SK-N-SH (cell line): ENCODE data around the gene IMPDH2. TPM values are rescaled to one million over a fixed set of nuclear protein-coding genes. Genes with fewer than 3 reads are reported as not detected.

Source experiments
- CTCF ChIA-PET: fragments of 300-600, 350-600 bp; formaldehyde crosslinking; extraction: SDS; loops from one replicate; lab custom pipeline; 2021; lab: Yijun Ruan, JAX
- POLR2A ChIA-PET: fragments of 350-600 bp; sonication (Branson Sonifier 250); formaldehyde crosslinking; extraction: SDS; loops from one replicate; lab custom pipeline; 2020; ENCODE audit warnings: antibody characterized with exemption, inconsistent platforms; lab: Yijun Ruan, JAX
- DNase-seq: peaks from one replicate; pipeline ENCODE4 v3.0.0; 2012
- H2AFZ ChIP-seq: fragments of 200-600 bp; sonication (generic); 2 replicates; pipeline ENCODE4 v1.8.1; 2016; ENCODE audit warnings: antibody characterized with exemption, mild to moderate bottlenecking, low read depth
- H3F3A ChIP-seq: fragments of 200-600 bp; sonication (generic); replicated peaks from 2 replicates; pipeline ENCODE3; 2016; ENCODE audit warnings: antibody characterized with exemption, mild to moderate bottlenecking; ENCODE audit not compliant: insufficient read depth
- H3K27ac ChIP-seq, 2 experiments: fragments of 200-500 bp in 1 of 2; fragments of 200-600 bp in 1 of 2; sonication (Bioruptor generic) in 1 of 2; sonication (generic), shearing (Covaris generic) in 1 of 2; 2 replicates each; pipeline versions ENCODE4 v1.5.1 to v1.6.1; 2014 to 2016; ENCODE audit warnings: low read depth in 2 of 2, inconsistent platforms in 1 of 2, low read length in 1 of 2, mild to moderate bottlenecking in 1 of 2, mixed read lengths in 1 of 2
- H3K27me3 ChIP-seq: fragments of 200-600 bp; sonication (generic), shearing (Covaris generic); 2 replicates; pipeline ENCODE4 v1.6.1; 2016; ENCODE audit warnings: mixed run types; ENCODE audit not compliant: insufficient read depth
- H3K36me3 ChIP-seq, 2 experiments: fragments of 200-500 bp in 1 of 2; fragments of 200-600 bp in 1 of 2; sonication (Bioruptor generic) in 1 of 2; sonication (generic) in 1 of 2; replicated peaks in 1 of 2; 2 replicates each; pipeline versions ENCODE3 to v1.5.1; 2014 to 2016; ENCODE audit warnings: low read length in 1 of 2, mild to moderate bottlenecking in 1 of 2; ENCODE audit not compliant: insufficient read depth in 2 of 2, control insufficient read depth in 1 of 2
- H3K4me1 ChIP-seq, 2 experiments: fragments of 200-500 bp in 1 of 2; fragments of 200-600 bp in 1 of 2; sonication (Bioruptor generic) in 1 of 2; sonication (generic), shearing (Covaris generic) in 1 of 2; 2 replicates each; pipeline versions ENCODE4 v1.5.1 to v1.6.1; 2014 to 2016; ENCODE audit warnings: low read depth in 1 of 2, low read length in 1 of 2, mixed run types in 1 of 2; ENCODE audit not compliant: insufficient read depth in 2 of 2, control insufficient read depth in 1 of 2
- H3K4me2 ChIP-seq: fragments of 200-600 bp; sonication (generic), shearing (Covaris generic); 2 replicates; pipeline ENCODE4 v1.6.1; 2017; ENCODE audit warnings: mixed run types
- H3K4me3 ChIP-seq, 2 experiments: fragments of 200-500 bp in 1 of 2; fragments of 200-600 bp in 1 of 2; sonication (Bioruptor generic) in 1 of 2; sonication (generic), shearing (Covaris generic) in 1 of 2; 2 replicates each; pipeline versions ENCODE4 v1.5.1 to v1.8.1; 2014 to 2016; ENCODE audit warnings: low read depth in 2 of 2, inconsistent platforms in 1 of 2, low read length in 1 of 2, mild to moderate bottlenecking in 1 of 2, mixed read lengths in 1 of 2, moderate library complexity in 1 of 2
- H3K79me2 ChIP-seq: fragments of 200-600 bp; sonication (generic); 2 replicates; pipeline ENCODE4 v1.8.1; 2017; ENCODE audit warnings: mild to moderate bottlenecking; ENCODE audit not compliant: insufficient read depth
- H3K9ac ChIP-seq: fragments of 200-600 bp; sonication (generic); 2 replicates; pipeline ENCODE4 v1.6.1; 2017; ENCODE audit warnings: mixed run types
- H3K9me2 ChIP-seq: fragments of 200-600 bp; sonication (generic); 2 replicates; pipeline ENCODE4 v1.6.1; 2017; ENCODE audit warnings: mixed run types
- H3K9me3 ChIP-seq: fragments of 200-600 bp; sonication (generic); 2 replicates; pipeline ENCODE4 v1.6.1; 2017; ENCODE audit warnings: mixed run types, mild to moderate bottlenecking, moderate library complexity
- H4K20me1 ChIP-seq: fragments of 200-600 bp; sonication (generic); 2 replicates; pipeline ENCODE4 v1.6.1; 2017; ENCODE audit warnings: mild to moderate bottlenecking, mixed run types; ENCODE audit not compliant: insufficient read depth
- CHD2 ChIP-seq: fragments of 150-350 bp; IDR thresholded peaks from 2 replicates; pipeline ENCODE4 v1.6.1; 2018; ENCODE audit warnings: low read length; ENCODE audit not compliant: partially characterized antibody
- EP300 ChIP-seq, 2 experiments: IDR thresholded peaks; 2 replicates each; pipeline versions ENCODE4 v1.4.0 to v1.6.1; 2012; ENCODE audit warnings: borderline replicate concordance in 1 of 2, low read depth in 1 of 2, low read length in 1 of 2
- FOSL2 ChIP-seq: IDR thresholded peaks from 2 replicates; pipeline ENCODE4 v1.4.0; 2012; ENCODE audit warnings: low read depth, mild to moderate bottlenecking, moderate library complexity, borderline replicate concordance
- FOXM1 ChIP-seq: IDR thresholded peaks from 2 replicates; pipeline ENCODE4 v1.4.0; 2012; ENCODE audit warnings: low read depth, mild to moderate bottlenecking
- GABPA ChIP-seq: IDR thresholded peaks from 2 replicates; pipeline ENCODE4 v1.4.0; 2012; ENCODE audit warnings: low read depth, mild to moderate bottlenecking
- GATA2 ChIP-seq: sonication (generic); formaldehyde crosslinking; IDR thresholded peaks from 2 replicates; pipeline ENCODE4 v1.5.0; 2020; ENCODE audit warnings: mild to moderate bottlenecking, missing genetic modification reagents
- MXI1 ChIP-seq: IDR thresholded peaks from 2 replicates; pipeline ENCODE4 v1.6.1; 2012; ENCODE audit warnings: mild to moderate bottlenecking, low read depth, low read length, improper control_type of control experiment
- POLR2AphosphoS5 ChIP-seq: IDR thresholded peaks from 2 replicates; pipeline ENCODE4 v1.6.1; 2012; ENCODE audit warnings: low read depth, low read length
- RAD21 ChIP-seq: IDR thresholded peaks from 2 replicates; pipeline ENCODE4 v1.6.1; 2012; ENCODE audit warnings: mild to moderate bottlenecking, low read length
- RCOR1 ChIP-seq: fragments of 150-350 bp; IDR thresholded peaks from 2 replicates; pipeline ENCODE4 v1.6.1; 2017; ENCODE audit warnings: antibody characterized with exemption, low read length
- RFX5 ChIP-seq: IDR thresholded peaks from 2 replicates; pipeline ENCODE4 v1.6.1; 2012; ENCODE audit warnings: mild to moderate bottlenecking, improper control_type of control experiment, low read length
- SIN3A ChIP-seq: IDR thresholded peaks from 2 replicates; pipeline ENCODE4 v1.6.1; 2012; ENCODE audit warnings: low read depth, mild to moderate bottlenecking, low read length, moderate library complexity, borderline replicate concordance
- SMC3 ChIP-seq: IDR thresholded peaks from 2 replicates; pipeline ENCODE4 v1.6.1; 2012; ENCODE audit warnings: low read depth, low read length, improper control_type of control experiment
- TAF1 ChIP-seq: IDR thresholded peaks from 2 replicates; pipeline ENCODE4 v1.6.1; 2012; ENCODE audit warnings: low read depth, mild to moderate bottlenecking, low read length, moderate library complexity, borderline replicate concordance
- TEAD4 ChIP-seq: IDR thresholded peaks from 2 replicates; pipeline ENCODE4 v1.4.0; 2012; ENCODE audit warnings: mild to moderate bottlenecking, borderline replicate concordance; ENCODE audit not compliant: insufficient read depth
- YY1 ChIP-seq: IDR thresholded peaks from 2 replicates; pipeline ENCODE4 v1.4.0; 2012; ENCODE audit warnings: low read depth, mild to moderate bottlenecking
- WGBS: methylation state at CpG from one replicate; pipeline ENCODE4 v1.1.6; 2017; ENCODE audit warnings: low lambda C conversion rate; 5-methylcytosine and 5-hydroxymethylcytosine counted together
- polyA plus RNA-seq, 3 experiments: library from polyadenylated mRNA; depleted of rRNA; stranded (reverse); fragments of >200 nt; gene quantifications; 2 replicates each; pipeline ENCODE4 v1.2.3, GENCODE V29; 2012
- TF ChIP-seq, protein P1 (sequence below): IDR thresholded peaks from 2 replicates; pipeline ENCODE4 v1.4.0; 2012; ENCODE audit warnings: low read depth, borderline replicate concordance
- TF ChIP-seq, protein P2 (sequence below): fragments of 150-350 bp; IDR thresholded peaks from 2 replicates; pipeline ENCODE4 v1.6.1; 2017; ENCODE audit warnings: antibody characterized with exemption, low read length, low read depth, borderline replicate concordance
- TF ChIP-seq, protein P3 (sequence below): IDR thresholded peaks from 2 replicates; pipeline ENCODE4 v1.4.0; 2012; ENCODE audit warnings: low read depth
- TF ChIP-seq, protein P4 (sequence below): fragments of 200-600 bp; sonication (generic); IDR thresholded peaks from 2 replicates; pipeline ENCODE4 v1.6.1; 2017; ENCODE audit warnings: antibody characterized with exemption, mild to moderate bottlenecking, moderate library complexity
- TF ChIP-seq, protein P5 (sequence below): IDR thresholded peaks from 2 replicates; pipeline ENCODE4 v1.6.1; 2012; ENCODE audit warnings: mild to moderate bottlenecking, low read depth, low read length, moderate library complexity

The IMPDH2 gene
- polyA plus RNA-seq, 1 of the 3 experiments (the other 2 are of a cell fraction): 305 TPM

DNA sequence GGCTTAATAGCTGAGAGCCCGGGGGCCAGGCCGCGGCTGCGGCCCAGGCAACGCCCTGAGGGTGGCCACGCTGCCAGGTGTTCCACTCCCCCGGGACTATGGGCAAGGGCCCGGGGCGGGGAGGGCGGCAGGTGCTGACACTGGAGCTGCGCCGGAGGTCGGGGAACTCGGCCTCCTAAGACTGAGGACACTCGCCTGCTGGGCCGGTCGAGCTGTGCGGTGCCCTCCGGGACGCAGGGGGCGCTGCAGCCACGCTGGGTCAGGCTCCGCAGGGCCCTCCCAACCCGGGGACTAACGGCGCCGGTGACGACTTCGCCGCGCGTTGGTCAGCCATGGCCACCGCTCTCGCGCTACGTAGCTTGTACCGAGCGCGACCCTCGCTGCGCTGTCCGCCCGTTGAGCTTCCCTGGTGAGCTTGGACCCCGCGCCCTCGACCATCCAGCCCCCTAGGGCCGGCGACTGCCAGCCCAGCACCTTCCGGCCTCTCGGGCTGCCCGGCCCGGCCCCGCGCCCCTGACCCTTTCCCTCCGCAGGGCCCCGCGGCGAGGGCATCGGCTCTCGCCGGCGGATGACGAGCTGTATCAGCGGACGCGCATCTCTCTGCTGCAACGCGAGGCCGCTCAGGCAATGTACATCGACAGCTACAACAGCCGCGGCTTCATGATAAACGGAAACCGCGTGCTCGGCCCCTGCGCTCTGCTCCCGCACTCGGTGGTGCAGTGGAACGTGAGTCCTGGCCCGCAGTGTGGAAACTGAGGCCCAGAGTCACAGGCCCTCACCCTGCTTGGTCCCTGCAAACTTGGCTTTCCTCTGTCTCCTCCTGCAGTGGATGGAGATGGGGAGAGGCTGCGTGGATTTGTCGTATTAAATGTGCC is 7.1 kb downstream of the IMPDH2 start, which contains the start of gene NDUFAF3:
NDUFAF3 (plus strand) TSS at position 309 of the 875 bp plus-strand sequence; CDS start at position 333, 24 bp downstream.
- WGBS: under 1% methylated on average over 18 of the region's 83 CpGs
- Histone ChIP-seq H3K9me2 (no peaks in the 10 kb centered on the region), H3K4me3 (peak within 1 kb of the TSS; percentile 87 to 94), H3K9me3 (no peaks in the 10 kb centered on the region), H3K9ac (peak within 1 kb of the TSS; percentile 99), H3K36me3 (peaks cover 36 to 38% of the 10 kb centered on the region in 2 experiments), H3K27ac (peak within 1 kb of the TSS; percentile 99), H3F3A (peaks cover 42% of the 10 kb centered on the region), H4K20me1 (no peaks in the 10 kb centered on the region), H3K4me1 (peaks cover under 1 to 35% of the 10 kb centered on the region in 2 experiments; a peak in 1 of 4 replicates), H3K4me2 (peak within 1 kb of the TSS; percentile 97), H3K27me3 (no peaks in the 10 kb centered on the region), H2AFZ (peak within 1 kb of the TSS; percentile 92), H3K79me2 (peaks cover 81% of the 10 kb centered on the region)
- peak; percentile 95 for DNase-seq
- ChIA-PET CTCF (interaction anchor here (0.6 to 14.2 kb wide), 24 partner anchors 9 to 428 kb away, joined by 3 to 114 read pairs (median 4); partner anchors contain the start of genes KLHDC8B, LAMB2, P4HTM and QRICH1), POLR2A (interaction anchor here (0.5 to 4.6 kb wide), 13 partner anchors 7 to 702 kb away, joined by 3 to 80 read pairs (median 4); partner anchors contain the start of genes COL7A1, GMPPB, GPX1 and IMPDH2)
- TF ChIP-seq, protein P1, sequence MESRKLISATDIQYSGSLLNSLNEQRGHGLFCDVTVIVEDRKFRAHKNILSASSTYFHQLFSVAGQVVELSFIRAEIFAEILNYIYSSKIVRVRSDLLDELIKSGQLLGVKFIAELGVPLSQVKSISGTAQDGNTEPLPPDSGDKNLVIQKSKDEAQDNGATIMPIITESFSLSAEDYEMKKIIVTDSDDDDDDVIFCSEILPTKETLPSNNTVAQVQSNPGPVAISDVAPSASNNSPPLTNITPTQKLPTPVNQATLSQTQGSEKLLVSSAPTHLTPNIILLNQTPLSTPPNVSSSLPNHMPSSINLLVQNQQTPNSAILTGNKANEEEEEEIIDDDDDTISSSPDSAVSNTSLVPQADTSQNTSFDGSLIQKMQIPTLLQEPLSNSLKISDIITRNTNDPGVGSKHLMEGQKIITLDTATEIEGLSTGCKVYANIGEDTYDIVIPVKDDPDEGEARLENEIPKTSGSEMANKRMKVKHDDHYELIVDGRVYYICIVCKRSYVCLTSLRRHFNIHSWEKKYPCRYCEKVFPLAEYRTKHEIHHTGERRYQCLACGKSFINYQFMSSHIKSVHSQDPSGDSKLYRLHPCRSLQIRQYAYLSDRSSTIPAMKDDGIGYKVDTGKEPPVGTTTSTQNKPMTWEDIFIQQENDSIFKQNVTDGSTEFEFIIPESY: peak; percentile 89
- TF ChIP-seq MXI1 (peak; percentile 49; the same call in 1 of the 2 replicates), GATA2 (no peak), TAF1 (peak; percentile 92), FOSL2 (no peak), CHD2 (peak; percentile 94), POLR2AphosphoS5 (peak; percentile 49; the same call in 1 of the 2 replicates), SIN3A (peak; percentile 75; the same call in 1 of the 2 replicates), GABPA (peak; percentile 46; the same call in 1 of the 2 replicates), TEAD4 (no peak), FOXM1 (peak; percentile 14; the same call in 1 of the 2 replicates), RCOR1 (peak; percentile 7; the same call in 1 of the 2 replicates), RFX5 (no peak), RAD21 (0 out of 2 replicates have a peak, but pooled peaks have one; percentile 19), YY1 (peak; percentile 87), EP300 (IDR thresholded peaks at IDR 0.05; ENCODE audit: borderline replicate concordance in 1 of 2, low read depth in 1 of 2, low read length in 1 of 2) (peak in 1 of 2 experiments; percentile 33; a peak in 1 of 4 replicates), SMC3 (peak; percentile 13)
- TF ChIP-seq, protein P2, sequence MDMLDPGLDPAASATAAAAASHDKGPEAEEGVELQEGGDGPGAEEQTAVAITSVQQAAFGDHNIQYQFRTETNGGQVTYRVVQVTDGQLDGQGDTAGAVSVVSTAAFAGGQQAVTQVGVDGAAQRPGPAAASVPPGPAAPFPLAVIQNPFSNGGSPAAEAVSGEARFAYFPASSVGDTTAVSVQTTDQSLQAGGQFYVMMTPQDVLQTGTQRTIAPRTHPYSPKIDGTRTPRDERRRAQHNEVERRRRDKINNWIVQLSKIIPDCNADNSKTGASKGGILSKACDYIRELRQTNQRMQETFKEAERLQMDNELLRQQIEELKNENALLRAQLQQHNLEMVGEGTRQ: no peak
- TF ChIP-seq, protein P3, sequence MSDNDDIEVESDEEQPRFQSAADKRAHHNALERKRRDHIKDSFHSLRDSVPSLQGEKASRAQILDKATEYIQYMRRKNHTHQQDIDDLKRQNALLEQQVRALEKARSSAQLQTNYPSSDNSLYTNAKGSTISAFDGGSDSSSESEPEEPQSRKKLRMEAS: peak; percentile 70
- TF ChIP-seq, protein P4, sequence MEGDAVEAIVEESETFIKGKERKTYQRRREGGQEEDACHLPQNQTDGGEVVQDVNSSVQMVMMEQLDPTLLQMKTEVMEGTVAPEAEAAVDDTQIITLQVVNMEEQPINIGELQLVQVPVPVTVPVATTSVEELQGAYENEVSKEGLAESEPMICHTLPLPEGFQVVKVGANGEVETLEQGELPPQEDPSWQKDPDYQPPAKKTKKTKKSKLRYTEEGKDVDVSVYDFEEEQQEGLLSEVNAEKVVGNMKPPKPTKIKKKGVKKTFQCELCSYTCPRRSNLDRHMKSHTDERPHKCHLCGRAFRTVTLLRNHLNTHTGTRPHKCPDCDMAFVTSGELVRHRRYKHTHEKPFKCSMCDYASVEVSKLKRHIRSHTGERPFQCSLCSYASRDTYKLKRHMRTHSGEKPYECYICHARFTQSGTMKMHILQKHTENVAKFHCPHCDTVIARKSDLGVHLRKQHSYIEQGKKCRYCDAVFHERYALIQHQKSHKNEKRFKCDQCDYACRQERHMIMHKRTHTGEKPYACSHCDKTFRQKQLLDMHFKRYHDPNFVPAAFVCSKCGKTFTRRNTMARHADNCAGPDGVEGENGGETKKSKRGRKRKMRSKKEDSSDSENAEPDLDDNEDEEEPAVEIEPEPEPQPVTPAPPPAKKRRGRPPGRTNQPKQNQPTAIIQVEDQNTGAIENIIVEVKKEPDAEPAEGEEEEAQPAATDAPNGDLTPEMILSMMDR: peak; percentile 88
- TF ChIP-seq, protein P5, sequence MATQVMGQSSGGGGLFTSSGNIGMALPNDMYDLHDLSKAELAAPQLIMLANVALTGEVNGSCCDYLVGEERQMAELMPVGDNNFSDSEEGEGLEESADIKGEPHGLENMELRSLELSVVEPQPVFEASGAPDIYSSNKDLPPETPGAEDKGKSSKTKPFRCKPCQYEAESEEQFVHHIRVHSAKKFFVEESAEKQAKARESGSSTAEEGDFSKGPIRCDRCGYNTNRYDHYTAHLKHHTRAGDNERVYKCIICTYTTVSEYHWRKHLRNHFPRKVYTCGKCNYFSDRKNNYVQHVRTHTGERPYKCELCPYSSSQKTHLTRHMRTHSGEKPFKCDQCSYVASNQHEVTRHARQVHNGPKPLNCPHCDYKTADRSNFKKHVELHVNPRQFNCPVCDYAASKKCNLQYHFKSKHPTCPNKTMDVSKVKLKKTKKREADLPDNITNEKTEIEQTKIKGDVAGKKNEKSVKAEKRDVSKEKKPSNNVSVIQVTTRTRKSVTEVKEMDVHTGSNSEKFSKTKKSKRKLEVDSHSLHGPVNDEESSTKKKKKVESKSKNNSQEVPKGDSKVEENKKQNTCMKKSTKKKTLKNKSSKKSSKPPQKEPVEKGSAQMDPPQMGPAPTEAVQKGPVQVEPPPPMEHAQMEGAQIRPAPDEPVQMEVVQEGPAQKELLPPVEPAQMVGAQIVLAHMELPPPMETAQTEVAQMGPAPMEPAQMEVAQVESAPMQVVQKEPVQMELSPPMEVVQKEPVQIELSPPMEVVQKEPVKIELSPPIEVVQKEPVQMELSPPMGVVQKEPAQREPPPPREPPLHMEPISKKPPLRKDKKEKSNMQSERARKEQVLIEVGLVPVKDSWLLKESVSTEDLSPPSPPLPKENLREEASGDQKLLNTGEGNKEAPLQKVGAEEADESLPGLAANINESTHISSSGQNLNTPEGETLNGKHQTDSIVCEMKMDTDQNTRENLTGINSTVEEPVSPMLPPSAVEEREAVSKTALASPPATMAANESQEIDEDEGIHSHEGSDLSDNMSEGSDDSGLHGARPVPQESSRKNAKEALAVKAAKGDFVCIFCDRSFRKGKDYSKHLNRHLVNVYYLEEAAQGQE: 0 out of 2 replicates have a peak, but pooled peaks have one; percentile 1
